Endothelial cell of umbilical vein (primary cell): Measurements from ENCODE around the gene ADI1. TPM values are rescaled to one million over a fixed set of nuclear protein-coding genes. Genes with fewer than 3 reads are reported as not detected.

Experiments used
- BruUV-seq: library from RNA; stranded (reverse); fragments of 400-500 nt; replicated peaks from 2 replicates; lab custom pipeline; 2021; lab: Mats Ljungman, UMichigan
- CTCF ChIA-PET: fragments of 300-600, 350-600 bp; sonication (Branson Sonifier 250); formaldehyde crosslinking; loops from one replicate; lab custom pipeline; 2021; ENCODE audit warnings: antibody characterized with exemption, inconsistent platforms; lab: Charles Lee
- POLR2A ChIA-PET: fragments of 300-600, 350-600 bp; sonication (Branson Sonifier 250); formaldehyde crosslinking; loops from one replicate; lab custom pipeline; 2021; ENCODE audit warnings: antibody characterized with exemption, inconsistent platforms; lab: Charles Lee
- DNase-seq: peaks from one replicate; pipeline ENCODE4 v3.0.0-alpha.2; 2011; ENCODE audit warnings: low read depth, low spot score
- FAIRE-seq: peaks from 2 replicates; lab custom pipeline; 2011; peaks lifted over from hg19 to GRCh38; lab: Jason Lieb, UNC
- H2AFZ ChIP-seq: 2 replicates; pipeline ENCODE4 v1.6.0; 2012; ENCODE audit warnings: low read depth, low read length, control low read depth, inconsistent platforms
- H3K27ac ChIP-seq: 2 replicates; pipeline ENCODE4 v1.5.1; 2011; ENCODE audit warnings: low read depth, mild to moderate bottlenecking, control low read depth, low read length, moderate library complexity; ENCODE audit not compliant: insufficient read depth
- H3K27me3 ChIP-seq, 2 experiments: 2 replicates each; pipeline versions ENCODE4 v1.6.0 to v1.6.1; 2011; ENCODE audit warnings: low read length in 2 of 2, mixed read lengths in 1 of 2; ENCODE audit not compliant: control insufficient read depth in 2 of 2, insufficient read depth in 2 of 2
- H3K36me3 ChIP-seq, 2 experiments: 2 replicates in 1 of 2; 3 replicates in 1 of 2; pipeline ENCODE4 v1.5.1; 2011; ENCODE audit warnings: low read length in 2 of 2, mild to moderate bottlenecking in 1 of 2, moderate library complexity in 1 of 2; ENCODE audit not compliant: control insufficient read depth in 2 of 2, insufficient read depth in 2 of 2; ENCODE audit errors: extremely low read depth in 1 of 2
- H3K4me1 ChIP-seq: 3 replicates; pipeline ENCODE4 v1.5.1; 2011; ENCODE audit warnings: mild to moderate bottlenecking, low read length; ENCODE audit not compliant: control insufficient read depth, insufficient read depth; ENCODE audit errors: extremely low read depth
- H3K4me2 ChIP-seq: 2 replicates; pipeline ENCODE4 v1.6.1; 2011; ENCODE audit warnings: low read length, control low read depth, mixed read lengths; ENCODE audit not compliant: insufficient read depth
- H3K4me3 ChIP-seq, 3 experiments: fragments of 200-600 bp in 1 of 3; sonication (generic), shearing (Covaris generic) in 1 of 3; replicated peaks in 1 of 3; 2 replicates each; pipeline ENCODE4 v1.5.1; 2011 to 2016; ENCODE audit warnings: control low read depth in 3 of 3, low read length in 3 of 3, mild to moderate bottlenecking in 2 of 3, inconsistent platforms in 1 of 3, low read depth in 1 of 3, moderate library complexity in 1 of 3; ENCODE audit not compliant: insufficient read depth in 1 of 3
- H3K79me2 ChIP-seq: 2 replicates; pipeline ENCODE4 v1.6.0; 2012; ENCODE audit warnings: low read length, inconsistent platforms; ENCODE audit not compliant: control insufficient read depth, insufficient read depth
- H3K9ac ChIP-seq: replicated peaks from 2 replicates; pipeline ENCODE3; 2011; ENCODE audit warnings: low read length, control low read depth; ENCODE audit not compliant: insufficient read depth; ENCODE audit errors: extremely low read depth
- H3K9me1 ChIP-seq: replicated peaks from 3 replicates; pipeline ENCODE4 v1.6.0; 2011; ENCODE audit warnings: mild to moderate bottlenecking, low read length; ENCODE audit not compliant: control insufficient read depth, insufficient read depth; ENCODE audit errors: extremely low read depth
- H3K9me3 ChIP-seq: replicated peaks from 2 replicates; pipeline ENCODE4 v1.5.1; 2012; ENCODE audit warnings: low read length, inconsistent platforms; ENCODE audit not compliant: control insufficient read depth, insufficient read depth
- H4K20me1 ChIP-seq: replicated peaks from 2 replicates; pipeline ENCODE3; 2011; ENCODE audit warnings: mild to moderate bottlenecking, low read length; ENCODE audit not compliant: control insufficient read depth, insufficient read depth; ENCODE audit errors: extremely low read depth
- EZH2 ChIP-seq: IDR thresholded peaks from 2 replicates; pipeline ENCODE4 v1.6.1; 2012; ENCODE audit warnings: borderline replicate concordance, low read depth, mild to moderate bottlenecking, moderate library complexity, low read length, inconsistent platforms; ENCODE audit not compliant: severe bottlenecking
- FOS ChIP-seq: IDR thresholded peaks from 2 replicates; pipeline ENCODE4 v1.6.1; 2011; ENCODE audit warnings: mild to moderate bottlenecking, low read length, moderate library complexity, borderline replicate concordance; ENCODE audit not compliant: insufficient read depth
- GATA2 ChIP-seq: IDR thresholded peaks from 2 replicates; pipeline ENCODE4 v1.7.0; 2011; ENCODE audit warnings: low read depth, mild to moderate bottlenecking, moderate library complexity, mixed read lengths, low read length; ENCODE audit not compliant: insufficient read length, insufficient read depth
- JUN ChIP-seq: IDR thresholded peaks from 2 replicates; pipeline ENCODE4 v1.6.1; 2011; ENCODE audit warnings: borderline replicate concordance, low read depth; ENCODE audit not compliant: insufficient read length, insufficient read depth
- MYC ChIP-seq: IDR thresholded peaks from one replicate; pipeline ENCODE4 v1.6.1; 2011; ENCODE audit warnings: mild to moderate bottlenecking, low read depth, low read length
- POLR2A ChIP-seq: IDR thresholded peaks from 2 replicates; pipeline ENCODE4 v1.6.1; 2012; ENCODE audit warnings: low read depth, mild to moderate bottlenecking, control low read depth, low read length
- POLR2AphosphoS5 ChIP-seq: IDR thresholded peaks from 2 replicates; pipeline ENCODE4 v1.6.1; 2012; ENCODE audit warnings: low read depth, mild to moderate bottlenecking, control low read depth, low read length, moderate library complexity; ENCODE audit not compliant: insufficient read depth
- dilution Hi-C: fragments of 300-500 bp; cut with MboI; formaldehyde crosslinking; loops from one replicate; pipeline ENCODE4 v1.15.0; 2019; ENCODE audit warnings: low sequenced_read_pairs; ENCODE audit not compliant: extremely low pct_ligation_motif_present
- intact Hi-C: fragments of 100-400 bp; cut with micrococcal nuclease; formaldehyde crosslinking; loops from one replicate; pipeline ENCODE4 v1.10.0; 2022
- polyA plus RNA-seq, 4 experiments: library from polyadenylated mRNA; depleted of rRNA in 3 of 4; stranded (reverse) in 3 of 4; unstranded in 1 of 4; fragments of >200 nt; gene quantifications; 2 replicates each; pipeline versions ENCODE4 v1.2.1 to v1.2.3, GENCODE V29; 2011 to 2012; ENCODE audit warnings: missing spikeins in 1 of 4
- total RNA-seq: library from RNA; stranded (reverse); gene quantifications from 2 replicates; pipeline ENCODE4 v1.2.3, GENCODE V29; 2021
- TF ChIP-seq, protein P1 (sequence below), 2 donors: IDR thresholded peaks; 1 replicate in 1 of 2; 2 replicates in 1 of 2; pipeline ENCODE4 v1.5.1; 2011; ENCODE audit warnings: low read length in 2 of 2, mild to moderate bottlenecking in 2 of 2, moderate library complexity in 2 of 2, control low read depth in 1 of 2, inconsistent platforms in 1 of 2, low read depth in 1 of 2; ENCODE audit not compliant: insufficient read depth in 1 of 2; ENCODE audit errors: extremely low read depth in 1 of 2
- TF ChIP-seq, protein P2 (sequence below): IDR thresholded peaks from 2 replicates; pipeline ENCODE4 v1.6.1; 2011; ENCODE audit not compliant: insufficient read depth, insufficient read length

The ADI1 gene
- total and polyA plus RNA-seq, 2 donors (not counting 3 experiments of a cell fraction or from before 2014, with no cell fraction given): 38.6 to 49.7 TPM

DNA sequence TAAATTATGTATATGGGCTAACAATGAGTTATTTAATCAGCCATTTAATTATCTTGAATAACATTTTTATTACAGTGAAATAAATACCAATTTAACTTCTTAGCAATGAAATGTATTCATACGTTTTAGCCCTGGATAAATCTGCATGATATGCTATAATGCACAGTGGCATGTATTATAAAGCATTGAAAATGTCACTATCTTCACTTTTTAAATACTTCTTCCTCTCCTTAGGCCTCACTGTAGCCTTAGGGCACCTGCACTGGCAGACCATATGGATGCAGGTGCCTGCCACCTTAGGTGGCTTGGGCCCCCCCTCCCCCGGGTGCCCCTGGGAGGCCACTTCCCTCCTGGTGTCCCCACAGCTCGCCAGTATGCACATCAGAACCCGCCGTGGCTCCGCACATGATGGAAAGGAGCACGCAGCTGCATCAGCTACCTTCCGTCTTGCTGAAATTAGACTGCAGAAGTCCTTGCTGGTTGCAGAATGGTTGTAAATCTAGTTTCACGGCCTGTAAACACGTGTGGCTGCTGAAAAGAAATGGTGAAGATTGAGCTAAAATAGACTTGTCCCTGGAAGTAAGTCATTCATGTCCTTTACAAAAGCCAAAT lies 56.7 kb downstream of the ADI1 start:
- Histone ChIP-seq H3K27me3 (no peaks in the 10 kb centered on the region), H3K4me1 (no peaks in the 10 kb centered on the region), H3K9me1 (no peaks in the 10 kb centered on the region), H2AFZ (no peak overlapping the region), H3K36me3 (peaks cover 0 to 19% of the 10 kb centered on the region in 2 experiments), H3K27ac (no peak overlapping the region), H3K4me2 (no peak overlapping the region), H4K20me1 (no peaks in the 10 kb centered on the region), H3K9ac (no peak overlapping the region), H3K79me2 (no peaks in the 10 kb centered on the region), H3K9me3 (no peaks in the 10 kb centered on the region), H3K4me3 (no peak overlapping the region)
- no TSS peak for BruUV-seq
- ChIA-PET CTCF (interaction anchor here (0.7 to 3.9 kb wide), 21 partner anchors 9 to 122 kb away, joined by 3 to 72 read pairs (median 5); partner anchors contain the start of gene TRAPPC12), POLR2A (no interaction called here)
- FAIRE-seq (no peak), DNase-seq (no peak)
- dilution Hi-C loops (no loop called here), intact Hi-C loops (loop anchor here (1.0 to 5.0 kb wide), 3 partner anchors 38 to 188 kb away; partner anchors contain the start of genes EIPR1 and TRAPPC12)
- TF ChIP-seq EZH2 (no peak), GATA2 (no peak), FOS (no peak), MYC (no peak), POLR2AphosphoS5 (no peak), JUN (no peak), POLR2A (no peak)
- TF ChIP-seq, protein P1, sequence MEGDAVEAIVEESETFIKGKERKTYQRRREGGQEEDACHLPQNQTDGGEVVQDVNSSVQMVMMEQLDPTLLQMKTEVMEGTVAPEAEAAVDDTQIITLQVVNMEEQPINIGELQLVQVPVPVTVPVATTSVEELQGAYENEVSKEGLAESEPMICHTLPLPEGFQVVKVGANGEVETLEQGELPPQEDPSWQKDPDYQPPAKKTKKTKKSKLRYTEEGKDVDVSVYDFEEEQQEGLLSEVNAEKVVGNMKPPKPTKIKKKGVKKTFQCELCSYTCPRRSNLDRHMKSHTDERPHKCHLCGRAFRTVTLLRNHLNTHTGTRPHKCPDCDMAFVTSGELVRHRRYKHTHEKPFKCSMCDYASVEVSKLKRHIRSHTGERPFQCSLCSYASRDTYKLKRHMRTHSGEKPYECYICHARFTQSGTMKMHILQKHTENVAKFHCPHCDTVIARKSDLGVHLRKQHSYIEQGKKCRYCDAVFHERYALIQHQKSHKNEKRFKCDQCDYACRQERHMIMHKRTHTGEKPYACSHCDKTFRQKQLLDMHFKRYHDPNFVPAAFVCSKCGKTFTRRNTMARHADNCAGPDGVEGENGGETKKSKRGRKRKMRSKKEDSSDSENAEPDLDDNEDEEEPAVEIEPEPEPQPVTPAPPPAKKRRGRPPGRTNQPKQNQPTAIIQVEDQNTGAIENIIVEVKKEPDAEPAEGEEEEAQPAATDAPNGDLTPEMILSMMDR (IDR thresholded peaks at IDR 0.05; ENCODE audit: extremely low read depth in 1 of 2, insufficient read depth in 1 of 2, low read depth in 1 of 2, low read length in 2 of 2): no peak
- TF ChIP-seq, protein P2, sequence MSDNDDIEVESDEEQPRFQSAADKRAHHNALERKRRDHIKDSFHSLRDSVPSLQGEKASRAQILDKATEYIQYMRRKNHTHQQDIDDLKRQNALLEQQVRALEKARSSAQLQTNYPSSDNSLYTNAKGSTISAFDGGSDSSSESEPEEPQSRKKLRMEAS: no peak
